Suprapubic skin (tissue), 4 donors: ENCODE measurements around the gene PTOV1. TPM values are rescaled to one million over a fixed set of nuclear protein-coding genes. Genes with fewer than 3 reads are reported as not detected.

Experiments used
- DNase-seq, 2 donors: peaks; one replicate each; pipeline ENCODE4 v3.0.0-alpha.2; 2019; ENCODE audit warnings: low spot score in 2 of 2
- H3K27ac ChIP-seq: fragments of 200-600 bp; sonication (generic); one replicate; pipeline ENCODE4 v1.5.1; 2019
- H3K27me3 ChIP-seq: fragments of 200-600 bp; sonication (generic); one replicate; pipeline ENCODE4 v1.5.1; 2019
- H3K36me3 ChIP-seq: fragments of 200-600 bp; sonication (generic); one replicate; pipeline ENCODE4 v1.5.1; 2019
- H3K4me1 ChIP-seq: fragments of 200-600 bp; sonication (generic); one replicate; pipeline ENCODE4 v1.5.1; 2019
- H3K4me3 ChIP-seq: fragments of 200-600 bp; sonication (generic); one replicate; pipeline ENCODE4 v1.5.1; 2019; ENCODE audit warnings: mild to moderate bottlenecking
- H3K9me3 ChIP-seq: fragments of 200-600 bp; sonication (generic); one replicate; pipeline ENCODE4 v1.5.1; 2019
- EP300 ChIP-seq: sonication (generic); formaldehyde crosslinking; IDR thresholded peaks from one replicate; pipeline ENCODE4 v1.6.1; 2017; ENCODE audit warnings: antibody characterized with exemption
- POLR2A ChIP-seq, 2 donors: fragments of 450-650 bp; IDR thresholded peaks; one replicate each; pipeline ENCODE4 v1.6.1; 2017; ENCODE audit warnings: antibody characterized with exemption in 2 of 2, mild to moderate bottlenecking in 2 of 2, moderate library complexity in 2 of 2
- POLR2AphosphoS5 ChIP-seq, 3 donors: sonication (generic); formaldehyde crosslinking; IDR thresholded peaks; one replicate each; pipeline ENCODE4 v1.6.1; 2017; ENCODE audit warnings: antibody characterized with exemption in 3 of 3
- WGBS: methylation state at CpG from one replicate; pipeline ENCODE4 v1.1.5; 2018; 5-methylcytosine and 5-hydroxymethylcytosine counted together
- total RNA-seq, 4 donors: library from RNA; depleted of rRNA; stranded (reverse); fragments of >200 nt; gene quantifications; one replicate each; pipeline ENCODE4 v1.1.0, GENCODE V29; 2016
- TF ChIP-seq, protein P1 (sequence below), 2 donors: fragments of 200-600 bp in 1 of 2; fragments of 450-650 bp in 1 of 2; sonication (generic) in 1 of 2; IDR thresholded peaks; one replicate each; pipeline ENCODE4 v1.5.1; 2016 to 2019; ENCODE audit warnings: antibody characterized with exemption in 2 of 2, mild to moderate bottlenecking in 1 of 2, moderate library complexity in 1 of 2

PTOV1 gene
- total RNA-seq, 4 donors from 2014 or later: 82.2 to 147 (median 91.2) TPM

DNA sequence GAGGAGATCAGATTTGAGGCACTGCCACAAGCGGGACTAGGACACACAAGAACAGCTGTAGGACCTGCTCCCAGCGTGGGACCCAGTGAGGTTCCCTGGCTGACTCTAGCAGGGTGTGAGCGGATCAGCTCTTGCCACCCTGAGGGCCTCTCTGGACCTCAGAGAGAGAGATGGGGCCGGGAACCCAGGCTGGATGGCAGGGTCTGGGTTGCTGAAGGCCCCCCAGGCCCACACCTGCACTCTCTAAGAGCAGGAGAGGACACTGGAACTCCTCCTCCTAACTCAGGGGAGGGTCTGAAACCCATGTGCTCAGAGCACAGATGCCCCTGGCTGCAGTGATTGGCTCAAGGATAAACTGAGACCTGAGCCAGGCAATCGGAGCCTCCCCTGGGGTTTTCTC, 59.2 kb downstream of the PTOV1 start:
- Histone ChIP-seq H3K9me3 (no peaks in the 10 kb centered on the region), H3K4me1 (no peaks in the 10 kb centered on the region), H3K4me3 (no peak overlapping the region), H3K36me3 (peaks cover 57% of the 10 kb centered on the region), H3K27me3 (no peaks in the 10 kb centered on the region), H3K27ac (no peak overlapping the region)
- DNase-seq: no peak
- 78% methylated on average over 4 of the region's 5 CpGs for WGBS
- no peak for TF ChIP-seq EP300
- no peak for TF ChIP-seq POLR2AphosphoS5 (IDR thresholded peaks at IDR 0.05)
- TF ChIP-seq, protein P1, sequence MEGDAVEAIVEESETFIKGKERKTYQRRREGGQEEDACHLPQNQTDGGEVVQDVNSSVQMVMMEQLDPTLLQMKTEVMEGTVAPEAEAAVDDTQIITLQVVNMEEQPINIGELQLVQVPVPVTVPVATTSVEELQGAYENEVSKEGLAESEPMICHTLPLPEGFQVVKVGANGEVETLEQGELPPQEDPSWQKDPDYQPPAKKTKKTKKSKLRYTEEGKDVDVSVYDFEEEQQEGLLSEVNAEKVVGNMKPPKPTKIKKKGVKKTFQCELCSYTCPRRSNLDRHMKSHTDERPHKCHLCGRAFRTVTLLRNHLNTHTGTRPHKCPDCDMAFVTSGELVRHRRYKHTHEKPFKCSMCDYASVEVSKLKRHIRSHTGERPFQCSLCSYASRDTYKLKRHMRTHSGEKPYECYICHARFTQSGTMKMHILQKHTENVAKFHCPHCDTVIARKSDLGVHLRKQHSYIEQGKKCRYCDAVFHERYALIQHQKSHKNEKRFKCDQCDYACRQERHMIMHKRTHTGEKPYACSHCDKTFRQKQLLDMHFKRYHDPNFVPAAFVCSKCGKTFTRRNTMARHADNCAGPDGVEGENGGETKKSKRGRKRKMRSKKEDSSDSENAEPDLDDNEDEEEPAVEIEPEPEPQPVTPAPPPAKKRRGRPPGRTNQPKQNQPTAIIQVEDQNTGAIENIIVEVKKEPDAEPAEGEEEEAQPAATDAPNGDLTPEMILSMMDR (IDR thresholded peaks at IDR 0.05): no peak
- no peak for TF ChIP-seq POLR2A (IDR thresholded peaks at IDR 0.05)

Other genes with a start within 250 kb of the PTOV1 start
- 10 to 100 TPM; 12.9 to 28.8 (median 18.6) TPM for gene RRAS, start 211.0 kb upstream of the PTOV1 start, total RNA-seq
- gene SCAF1, start 208.9 kb upstream of the PTOV1 start, total RNA-seq: 10 to 100 TPM; 22.1 to 36.9 (median 28.5) TPM
- 100 to 1,000 TPM in 1 of 4 donors, 10 to 100 TPM in 3; 61.3 to 164 (median 81.0) TPM for gene IRF3, start 185.3 kb upstream of the PTOV1 start, total RNA-seq
- gene BCL2L12, start 185.2 kb upstream of the PTOV1 start, total RNA-seq: 10 to 100 TPM in 1 of 4 donors, 1 to 10 TPM in 3; 3.1 to 28.0 (median 7.5) TPM
- gene PRMT1, start 173.9 kb upstream of the PTOV1 start, total RNA-seq: 100 to 1,000 TPM; 101 to 142 (median 112) TPM
- 1 to 10 TPM; 1.8 to 7.6 (median 4.1) TPM for gene ADM5, start 161.6 kb upstream of the PTOV1 start, total RNA-seq
- gene CPT1C, start 160.0 kb upstream of the PTOV1 start, total RNA-seq: 1 to 10 TPM in 1 of 4 donors, under 1 TPM in 3; 0.57 to 1.2 (median 0.92) TPM
- 1 to 10 TPM in 2 of 4 donors, not detected in 2; 1.7 to 2.5 TPM for gene TSKS, start 87.9 kb upstream of the PTOV1 start, total RNA-seq
- 100 to 1,000 TPM in 1 of 4 donors, 10 to 100 TPM in 3; 78.1 to 101 (median 93.4) TPM for gene AP2A1, start 84.2 kb upstream of the PTOV1 start, total RNA-seq
- 10 to 100 TPM in 3 of 4 donors, 1 to 10 TPM in 1; 9.4 to 24.2 (median 14.4) TPM for gene FUZ, start 37.9 kb upstream of the PTOV1 start, total RNA-seq
- 10 to 100 TPM; 32.2 to 60.3 (median 40.8) TPM for gene MED25, start 32.9 kb upstream of the PTOV1 start, total RNA-seq
- 10 to 100 TPM; 26.0 to 53.3 (median 40.5) TPM for gene PNKP, start 16.4 kb downstream of the PTOV1 start, total RNA-seq
- gene AKT1S1, start 26.2 kb downstream of the PTOV1 start, total RNA-seq: 10 to 100 TPM; 19.3 to 25.1 (median 20.0) TPM
- gene TBC1D17, start 26.5 kb downstream of the PTOV1 start, total RNA-seq: 10 to 100 TPM; 40.5 to 93.4 (median 59.4) TPM
- gene IL4I1, start 45.7 kb downstream of the PTOV1 start, total RNA-seq: under 1 TPM in 1 of 4 donors, not detected in 3; 0.89 TPM
- gene ATF5, start 78.0 kb downstream of the PTOV1 start, total RNA-seq: 1 to 10 TPM; 4.5 to 9.1 (median 6.7) TPM
- gene NUP62, start 78.3 kb downstream of the PTOV1 start, total RNA-seq: 10 to 100 TPM; 40.3 to 46.2 (median 44.6) TPM
- under 1 TPM in 1 of 4 donors, not detected in 3; 0.30 TPM for gene SIGLEC11, start 110.0 kb downstream of the PTOV1 start, total RNA-seq
- 10 to 100 TPM; 21.8 to 53.6 (median 35.8) TPM for gene VRK3, start 174.2 kb downstream of the PTOV1 start, total RNA-seq
- 10 to 100 TPM in 2 of 4 donors, 1 to 10 TPM in 2; 8.5 to 18.5 (median 12.2) TPM for gene ZNF473, start 174.8 kb downstream of the PTOV1 start, total RNA-seq